WTC11 (cell line): ENCODE measurements around the gene CLRN3. TPM values are rescaled to one million over a fixed set of nuclear protein-coding genes. Genes with fewer than 3 reads are reported as not detected.

Source experiments
- ATAC-seq: fragments of 200-7000 bp; cut with Tn5 transposase; 2 replicates; pipeline ENCODE4 v1.10.0; 2021; ENCODE audit warnings: mild to moderate bottlenecking, moderate library complexity
- CTCF ChIA-PET: fragments of 300-600 bp; sonication (Branson Sonifier 250); formaldehyde crosslinking; loops from one replicate; lab custom pipeline; 2021; ENCODE audit warnings: antibody characterized with exemption; lab: Charles Lee
- POLR2A ChIA-PET: fragments of 350-600 bp; sonication (Branson Sonifier 250); formaldehyde crosslinking; loops from one replicate; lab custom pipeline; 2021; ENCODE audit warnings: antibody characterized with exemption; lab: Charles Lee
- DNase-seq: peaks from one replicate; pipeline ENCODE4 v3.0.0; 2021; ENCODE audit warnings: low spot score
- H3K27ac Mint-ChIP-seq: 2 replicates; pipeline ENCODE4 v1.8.0; 2021; ENCODE audit warnings: mixed read lengths
- H3K27me3 Mint-ChIP-seq: 2 replicates; pipeline ENCODE4 v1.8.0; 2021; ENCODE audit warnings: low read depth, mild to moderate bottlenecking, moderate library complexity, mixed read lengths
- H3K36me3 Mint-ChIP-seq: 2 replicates; pipeline ENCODE4 v1.8.0; 2021; ENCODE audit warnings: mixed read lengths
- H3K4me1 Mint-ChIP-seq: 2 replicates; pipeline ENCODE4 v1.8.0; 2022; ENCODE audit warnings: mixed read lengths
- H3K4me3 Mint-ChIP-seq: 2 replicates; pipeline ENCODE4 v1.8.0; 2021; ENCODE audit warnings: mild to moderate bottlenecking, moderate library complexity, mixed read lengths
- H3K9me3 Mint-ChIP-seq: 2 replicates; pipeline ENCODE4 v1.8.0; 2021; ENCODE audit warnings: mixed read lengths
- AFF4 ChIP-seq: sonication (generic); formaldehyde crosslinking; IDR thresholded peaks from 2 replicates; pipeline ENCODE4 v1.8.1; 2023; ENCODE audit warnings: mild to moderate bottlenecking, missing genetic modification reagents, borderline replicate concordance
- AR ChIP-seq: fragments of 250-450 bp; sonication (Bioruptor Pico); IDR thresholded peaks from 2 replicates; pipeline ENCODE4 v1.9.0; 2021; ENCODE audit warnings: mild to moderate bottlenecking
- ATF2 ChIP-seq: sonication (generic); formaldehyde crosslinking; IDR thresholded peaks from 2 replicates; pipeline ENCODE4 v1.8.1; 2022; ENCODE audit warnings: low read depth, missing genetic modification reagents, borderline replicate concordance
- EMX1 ChIP-seq: fragments of 250-450 bp; sonication (Bioruptor Pico); IDR thresholded peaks from 2 replicates; pipeline ENCODE4 v1.8.0; 2021; ENCODE audit warnings: mild to moderate bottlenecking
- FOXP4 ChIP-seq: sonication (generic); formaldehyde crosslinking; IDR thresholded peaks from 2 replicates; pipeline ENCODE4 v1.8.0; 2022; ENCODE audit warnings: mild to moderate bottlenecking, missing genetic modification reagents
- GRHL2 ChIP-seq: fragments of 250-450 bp; sonication (Bioruptor Pico); IDR thresholded peaks from 2 replicates; pipeline ENCODE4 v1.8.0; 2022; ENCODE audit warnings: mild to moderate bottlenecking, moderate library complexity; ENCODE audit not compliant: insufficient replicate concordance, severe bottlenecking
- MXD4 ChIP-seq: fragments of 250-450 bp; sonication (Bioruptor Pico); IDR thresholded peaks from 2 replicates; pipeline ENCODE4 v1.8.0; 2021; ENCODE audit warnings: mild to moderate bottlenecking, moderate library complexity, borderline replicate concordance
- SP1 ChIP-seq: sonication (generic); formaldehyde crosslinking; conservative IDR thresholded peaks from 2 replicates; pipeline ENCODE4 v1.8.1; 2022; ENCODE audit warnings: missing genetic modification reagents
- ZNF396 ChIP-seq: fragments of 250-450 bp; sonication (Bioruptor Pico); IDR thresholded peaks from 2 replicates; pipeline ENCODE4 v1.8.0; 2021; ENCODE audit warnings: mild to moderate bottlenecking, moderate library complexity, borderline replicate concordance
- ZNF416 ChIP-seq: fragments of 250-450 bp; sonication (Bioruptor Pico); IDR thresholded peaks from 2 replicates; pipeline ENCODE4 v1.9.0; 2021; ENCODE audit warnings: mild to moderate bottlenecking, inconsistent platforms
- total RNA-seq: library from RNA; stranded (reverse); gene quantifications from 3 replicates; pipeline ENCODE4 v1.2.3, GENCODE V29; 2021
- TF ChIP-seq, protein P1 (sequence below): fragments of 250-450 bp; sonication (Bioruptor Pico); IDR thresholded peaks from 2 replicates; pipeline ENCODE4 v1.9.0; 2021; ENCODE audit warnings: mild to moderate bottlenecking
- TF ChIP-seq, protein P2 (sequence below): sonication (generic); formaldehyde crosslinking; IDR thresholded peaks from 2 replicates; pipeline ENCODE4 v1.8.0; 2022; ENCODE audit warnings: mild to moderate bottlenecking, missing genetic modification reagents
- TF ChIP-seq, protein P3 (sequence below): sonication (generic); formaldehyde crosslinking; IDR thresholded peaks from 2 replicates; pipeline ENCODE4 v1.8.1; 2023; ENCODE audit warnings: mild to moderate bottlenecking, missing genetic modification reagents

CLRN3 gene
- total RNA-seq, 1 experiment from 2014 or later, result not detected

- no peak for ATAC-seq
- no peak for DNase-seq
These were observed 42.8 kb downstream of the CLRN3 start for GRCh38 chr10:127849921-127850320.

GRCh38 chr10:127849224-127849623 lies 43.5 kb downstream of the CLRN3 start:
- Mint-ChIP-seq H3K4me3 (no peak overlapping the region), H3K9me3 (no peaks in the 10 kb centered on the region), H3K27me3 (no peaks in the 10 kb centered on the region), H3K36me3 (no peaks in the 10 kb centered on the region), H3K27ac (no peak overlapping the region), H3K4me1 (peaks cover 6% of the 10 kb centered on the region)
- DNase-seq, result no peak
- ChIA-PET POLR2A (no interaction called here), CTCF (interaction anchor here (3.4 kb wide), 1 partner anchor 134 kb away, joined by 20 read pairs; no protein-coding TSS in a partner anchor)
- no peak for TF ChIP-seq AFF4 (CRISPR knock-in tag)
- no peak for TF ChIP-seq SP1
- TF ChIP-seq MXD4, result no peak
- TF ChIP-seq EMX1 (CRISPR knock-in tag), result no peak
- no peak for TF ChIP-seq FOXP4 (CRISPR knock-in tag)
- TF ChIP-seq, protein P1, sequence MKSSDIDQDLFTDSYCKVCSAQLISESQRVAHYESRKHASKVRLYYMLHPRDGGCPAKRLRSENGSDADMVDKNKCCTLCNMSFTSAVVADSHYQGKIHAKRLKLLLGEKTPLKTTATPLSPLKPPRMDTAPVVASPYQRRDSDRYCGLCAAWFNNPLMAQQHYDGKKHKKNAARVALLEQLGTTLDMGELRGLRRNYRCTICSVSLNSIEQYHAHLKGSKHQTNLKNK (CRISPR knock-in tag), result no peak
- TF ChIP-seq, protein P2, sequence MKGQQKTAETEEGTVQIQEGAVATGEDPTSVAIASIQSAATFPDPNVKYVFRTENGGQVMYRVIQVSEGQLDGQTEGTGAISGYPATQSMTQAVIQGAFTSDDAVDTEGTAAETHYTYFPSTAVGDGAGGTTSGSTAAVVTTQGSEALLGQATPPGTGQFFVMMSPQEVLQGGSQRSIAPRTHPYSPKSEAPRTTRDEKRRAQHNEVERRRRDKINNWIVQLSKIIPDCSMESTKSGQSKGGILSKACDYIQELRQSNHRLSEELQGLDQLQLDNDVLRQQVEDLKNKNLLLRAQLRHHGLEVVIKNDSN (CRISPR knock-in tag), result no peak
- TF ChIP-seq GRHL2 (CRISPR knock-in tag), result no peak
- ATAC-seq, result no peak

More at GRCh38 chr10:127849921-127850320, 42.8 kb downstream of the CLRN3 start:
- no peak overlapping the region for H3K27ac Mint-ChIP-seq
- TF ChIP-seq ATF2 (CRISPR knock-in tag), result no peak
- TF ChIP-seq, protein P2 (CRISPR knock-in tag), result no peak
- no peak for TF ChIP-seq ZNF396 (CRISPR knock-in tag)
- TF ChIP-seq, protein P3, sequence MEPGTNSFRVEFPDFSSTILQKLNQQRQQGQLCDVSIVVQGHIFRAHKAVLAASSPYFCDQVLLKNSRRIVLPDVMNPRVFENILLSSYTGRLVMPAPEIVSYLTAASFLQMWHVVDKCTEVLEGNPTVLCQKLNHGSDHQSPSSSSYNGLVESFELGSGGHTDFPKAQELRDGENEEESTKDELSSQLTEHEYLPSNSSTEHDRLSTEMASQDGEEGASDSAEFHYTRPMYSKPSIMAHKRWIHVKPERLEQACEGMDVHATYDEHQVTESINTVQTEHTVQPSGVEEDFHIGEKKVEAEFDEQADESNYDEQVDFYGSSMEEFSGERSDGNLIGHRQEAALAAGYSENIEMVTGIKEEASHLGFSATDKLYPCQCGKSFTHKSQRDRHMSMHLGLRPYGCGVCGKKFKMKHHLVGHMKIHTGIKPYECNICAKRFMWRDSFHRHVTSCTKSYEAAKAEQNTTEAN (CRISPR knock-in tag), result no peak
- no peak for TF ChIP-seq AR (CRISPR knock-in tag)
- no peak for TF ChIP-seq ZNF416
- ChIA-PET CTCF (interaction anchor here (0.7 to 3.4 kb wide), 5 partner anchors 10 to 170 kb away, joined by 4 to 20 read pairs (median 5); partner anchors contain the start of gene PTPRE), POLR2A (no interaction called here)
- H3K9me3 Mint-ChIP-seq, result no peaks in the 10 kb centered on the region
- peaks cover 11% of the 10 kb centered on the region for H3K4me1 Mint-ChIP-seq
- no peaks in the 10 kb centered on the region for H3K36me3 Mint-ChIP-seq
- H3K4me3 Mint-ChIP-seq, result no peak overlapping the region
- no peaks in the 10 kb centered on the region for H3K27me3 Mint-ChIP-seq
